CD4-positive, alpha-beta T cell treated with Interleukin-21 for 1 hour (primary cell): ENCODE results near the gene IQGAP3.

Experiments
- DNase-seq: peaks from one replicate; pipeline ENCODE4 v3.0.0-alpha.2; 2020

IQGAP3 gene

DNA sequence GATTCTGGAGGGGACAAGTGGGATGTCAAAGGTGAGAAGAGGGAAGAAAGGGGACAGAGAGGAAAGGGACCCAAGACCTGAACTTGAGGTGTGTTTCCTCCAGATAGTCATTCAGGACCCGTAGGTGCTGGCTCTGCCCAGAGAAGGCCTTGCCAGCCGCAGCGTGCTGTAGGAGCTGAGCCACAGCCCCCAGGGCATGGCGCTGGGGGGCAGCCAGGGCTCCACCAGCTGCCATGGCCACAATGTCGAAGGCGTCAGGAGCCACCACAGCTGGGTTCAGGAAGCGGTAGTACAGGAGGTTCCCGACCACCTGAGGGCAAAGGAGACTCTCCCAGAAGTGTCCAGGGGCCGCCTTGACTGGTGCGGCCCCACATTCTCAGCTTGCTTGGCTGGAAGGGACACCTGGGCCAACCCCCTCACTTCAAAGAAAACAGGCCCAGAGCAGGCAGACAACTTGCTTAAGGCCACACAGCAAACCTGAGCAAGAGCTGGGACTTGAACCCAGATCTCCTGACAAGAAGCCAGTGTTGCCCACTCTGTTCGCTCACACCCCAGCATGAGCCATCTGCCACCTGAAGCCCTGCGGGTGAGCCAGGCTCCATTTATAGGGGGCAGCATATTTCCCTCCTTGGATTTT lies 37.8 kb downstream of the IQGAP3 start:
- no peak for DNase-seq

DNA sequence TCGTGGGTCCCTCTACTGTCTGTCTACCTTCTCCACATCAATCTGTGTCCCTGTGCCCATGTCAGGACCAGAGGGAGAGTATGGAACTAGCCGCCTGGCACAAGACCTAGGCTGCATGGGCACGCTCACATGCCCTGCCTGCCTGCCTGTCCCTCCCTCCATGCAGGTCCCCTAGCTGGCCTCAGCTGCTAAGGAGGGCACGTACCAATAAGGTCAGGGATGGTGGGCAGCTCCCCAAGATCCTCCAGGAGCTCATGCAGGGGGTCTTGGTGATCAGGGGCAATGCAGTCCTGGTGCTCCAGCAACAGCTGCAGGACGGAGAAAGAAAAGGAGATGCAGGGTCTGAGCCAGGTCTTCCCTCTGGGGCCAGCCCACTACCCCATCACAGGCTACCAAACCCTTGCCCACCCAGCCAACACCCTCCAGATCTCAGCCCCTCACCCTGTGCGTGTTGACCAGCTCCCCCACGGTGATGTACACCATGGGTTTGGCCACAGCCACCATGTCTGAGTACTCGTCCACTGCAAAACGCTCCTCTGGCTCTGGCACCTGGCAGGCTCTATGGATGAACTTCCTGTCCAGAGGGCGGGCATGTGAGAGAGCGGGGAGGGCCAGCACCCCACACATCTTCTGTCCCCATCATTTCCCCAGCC lies 38.7 kb downstream of the IQGAP3 start:
- no peak for DNase-seq

DNA sequence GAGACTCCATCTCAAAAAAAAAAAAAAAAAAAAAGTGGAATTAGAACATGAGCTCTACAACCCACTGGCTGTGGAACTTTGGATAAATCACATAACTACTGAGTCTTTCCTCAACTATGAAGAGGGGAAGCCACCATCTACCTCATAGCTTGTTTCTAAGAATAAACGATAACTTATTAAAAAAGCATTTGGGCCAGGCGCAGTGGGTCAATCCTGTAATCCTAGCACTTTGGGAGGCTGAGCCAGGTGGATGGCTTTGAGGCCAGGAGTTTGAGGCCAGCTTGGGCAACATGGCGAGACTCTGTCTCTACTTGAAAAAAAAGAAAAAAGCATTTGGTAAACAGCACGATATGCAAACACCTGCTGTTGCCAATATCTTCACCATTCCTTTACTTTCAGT lies 40.0 kb downstream of the IQGAP3 start:
- DNase-seq = no peak

DNA sequence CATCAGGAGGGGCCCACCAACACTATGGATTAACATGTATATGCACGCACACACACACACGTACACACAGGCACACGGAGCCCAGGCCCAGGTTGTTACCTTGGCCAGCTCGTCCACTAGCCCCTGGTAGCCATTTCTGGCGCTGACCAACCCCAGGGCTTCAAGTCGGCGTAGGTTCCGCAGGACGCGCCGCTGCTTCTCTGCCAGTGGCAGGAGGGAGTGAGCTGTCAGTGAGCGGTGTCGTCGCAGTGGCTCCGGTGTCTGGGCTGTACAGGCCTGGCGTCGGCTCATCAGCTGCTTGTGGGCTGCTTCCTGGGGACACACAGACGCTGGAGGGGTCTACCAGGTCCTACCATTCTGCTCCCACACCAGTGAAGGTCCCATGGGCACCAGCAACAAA lies 42.4 kb downstream of the IQGAP3 start:
- DNase-seq = no peak

DNA sequence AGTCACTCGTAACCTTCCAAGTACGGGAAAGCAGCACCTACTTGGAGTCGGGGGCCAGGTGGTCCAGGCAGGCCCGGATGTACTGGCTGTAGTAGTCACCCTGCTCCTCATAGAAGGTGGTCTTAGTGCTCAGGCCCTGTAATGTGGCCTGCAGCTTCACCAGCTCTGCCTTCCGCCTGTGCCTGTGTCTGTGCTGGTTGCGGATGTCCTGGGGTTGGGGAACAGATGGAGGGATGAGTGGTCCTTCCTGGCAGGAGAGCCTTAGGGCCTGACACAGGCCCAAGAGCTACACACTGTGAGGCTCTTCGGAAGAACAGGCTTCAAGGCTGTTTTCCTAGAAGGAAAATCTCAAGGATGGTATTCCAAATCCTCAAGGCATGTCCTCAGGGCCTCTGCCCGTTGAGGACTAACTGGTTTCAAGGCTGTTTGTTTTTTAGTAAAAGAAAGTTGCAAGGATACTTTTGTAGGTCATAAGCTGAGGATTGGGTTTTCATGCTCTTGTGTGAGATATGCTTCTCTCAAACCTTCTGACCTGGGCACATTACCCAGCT lies 43.4 kb downstream of the IQGAP3 start:
- DNase-seq = no peak

DNA sequence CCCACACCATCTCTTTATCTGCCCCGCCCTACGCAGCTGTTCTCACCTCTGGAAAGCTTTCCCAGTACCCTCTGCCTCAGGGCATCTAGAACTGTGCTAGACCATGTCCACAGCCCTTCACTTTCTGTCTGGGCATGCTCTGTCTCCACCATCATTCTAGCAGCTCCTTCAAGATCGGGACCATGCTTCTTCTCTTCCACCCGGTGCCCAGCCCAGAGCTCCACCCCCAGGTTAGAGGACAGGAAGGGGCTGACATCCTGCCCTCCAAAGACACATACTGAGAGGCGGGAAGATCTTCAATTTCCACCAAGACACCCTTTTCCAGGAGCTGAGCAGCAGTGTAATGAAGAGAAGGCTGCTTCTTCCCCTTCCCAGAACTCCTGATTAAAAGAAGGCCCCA lies 44.1 kb downstream of the IQGAP3 start:
- DNase-seq = no peak

DNA sequence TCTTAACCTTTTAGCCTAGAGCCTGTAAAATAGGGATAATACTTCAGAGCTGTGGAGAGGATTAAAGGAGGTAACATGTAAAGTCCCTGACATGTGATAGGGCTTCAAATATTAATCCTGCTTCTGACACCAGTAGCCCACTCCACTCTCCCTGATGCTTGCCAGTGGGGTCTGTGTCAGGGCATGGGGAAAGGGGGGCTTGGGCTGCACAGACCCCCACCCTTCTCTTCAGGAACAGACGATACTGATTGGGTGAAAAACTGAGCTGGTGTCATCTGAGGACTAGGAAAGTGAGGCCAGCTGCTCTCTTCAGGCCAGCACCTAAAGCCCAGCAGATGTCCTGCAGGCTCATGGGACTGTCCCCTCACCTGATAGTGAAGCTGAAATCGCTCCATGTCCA lies 44.8 kb downstream of the IQGAP3 start:
- DNase-seq = no peak

DNA sequence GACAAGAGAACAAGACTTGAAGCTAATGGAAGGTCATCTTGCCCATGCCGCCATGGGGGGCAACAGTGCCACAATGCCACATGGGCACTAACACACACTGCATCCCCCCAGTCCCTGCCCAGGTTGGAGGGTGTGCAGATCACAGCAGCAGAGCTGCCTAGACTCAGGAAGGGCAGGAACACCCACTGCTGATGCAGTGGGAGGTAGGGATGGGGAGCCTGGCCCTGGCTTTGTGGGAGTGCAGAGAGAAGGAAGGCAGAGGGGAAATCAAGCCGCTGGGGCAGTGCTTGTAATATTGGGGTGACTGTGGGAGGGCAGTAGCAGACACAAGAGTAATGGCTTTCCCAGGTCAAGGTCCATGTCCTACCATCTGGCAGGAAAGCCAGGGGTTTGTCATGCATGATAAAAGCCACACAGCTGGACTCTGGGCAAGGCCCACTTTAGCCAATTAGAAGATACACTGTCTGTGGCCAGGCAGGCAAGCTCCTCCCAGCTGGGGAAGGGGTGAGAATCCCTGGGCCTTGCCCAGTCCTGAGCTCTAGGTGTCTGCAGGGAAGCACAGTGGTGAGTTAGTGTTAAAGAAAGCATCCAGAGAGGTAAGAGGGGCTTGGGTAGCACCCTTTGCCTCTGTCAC lies 46.4 kb downstream of the IQGAP3 start:
- no peak for DNase-seq

DNA sequence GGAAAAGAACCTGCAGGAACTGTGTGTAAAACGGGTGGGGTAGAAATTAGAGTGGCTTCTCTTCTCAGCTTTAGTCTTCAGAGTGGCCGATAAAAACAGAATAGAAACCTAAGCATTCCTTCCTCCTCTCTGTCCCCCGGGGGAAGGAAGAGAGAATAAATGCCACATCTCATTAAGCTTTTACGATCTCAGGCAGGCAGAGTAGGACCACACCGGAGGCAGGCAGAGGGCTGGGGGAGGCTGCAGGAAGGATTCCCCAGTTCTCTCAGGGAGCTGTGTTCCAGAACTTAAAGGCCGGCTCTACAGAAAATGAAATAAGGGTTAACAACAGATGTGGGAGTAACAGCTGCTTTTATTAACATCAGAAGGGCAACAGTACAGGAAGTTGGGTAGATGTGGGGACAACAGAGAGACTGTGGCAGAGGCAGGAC lies 47.3 kb downstream of the IQGAP3 start:
- no peak for DNase-seq

DNA sequence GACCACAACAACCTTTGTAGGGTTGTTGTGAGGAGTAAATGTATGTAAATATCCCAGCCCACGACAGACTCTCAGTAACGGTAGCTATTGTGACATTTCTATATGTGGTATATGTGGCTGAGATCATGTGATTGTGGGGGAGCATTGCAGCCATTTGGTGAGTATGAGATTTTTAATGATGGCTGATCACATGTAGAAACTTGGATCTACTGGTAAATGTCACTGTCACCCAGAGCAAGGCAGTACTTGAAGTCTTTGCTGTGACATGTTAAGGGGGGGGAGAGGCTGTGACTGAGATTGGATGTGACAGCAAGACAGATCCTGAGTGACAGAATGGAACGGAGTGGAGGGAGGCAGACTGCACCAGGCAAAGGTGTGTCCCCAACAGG lies 47.9 kb downstream of the IQGAP3 start:
- peak; percentile 29 for DNase-seq

DNA sequence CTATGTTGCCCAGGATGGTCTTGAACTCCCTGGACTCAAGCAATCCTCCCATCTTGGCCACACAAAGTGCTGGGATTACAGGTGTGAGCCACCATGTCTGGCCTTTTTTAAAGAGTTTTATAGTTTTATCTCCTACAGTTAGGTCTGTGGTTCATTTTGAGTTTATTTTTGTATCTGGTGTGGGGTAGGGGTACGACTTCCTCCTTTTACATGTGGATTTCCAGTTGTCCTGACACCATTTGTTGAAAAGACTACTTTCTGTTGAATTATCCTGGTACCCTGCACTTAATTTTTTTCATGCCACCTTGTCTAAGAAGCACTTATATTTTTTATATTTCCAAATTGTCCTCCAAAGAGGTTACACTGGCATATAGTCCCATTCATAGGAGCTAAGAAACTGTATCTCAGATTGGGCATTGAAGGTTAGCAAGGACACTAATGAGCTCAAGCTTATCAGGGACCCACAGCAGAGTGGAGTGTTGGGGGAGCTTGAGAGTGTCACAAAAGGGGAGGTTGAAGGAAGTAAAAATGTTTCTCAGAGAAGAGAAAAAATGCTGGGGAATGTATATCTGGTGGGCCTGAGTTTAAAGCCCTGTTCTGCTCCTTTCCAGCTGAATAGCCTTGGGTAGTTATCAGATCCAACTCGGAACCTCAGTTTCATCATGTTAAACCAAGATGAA lies 48.4 kb downstream of the IQGAP3 start:
- DNase-seq = no peak

DNA sequence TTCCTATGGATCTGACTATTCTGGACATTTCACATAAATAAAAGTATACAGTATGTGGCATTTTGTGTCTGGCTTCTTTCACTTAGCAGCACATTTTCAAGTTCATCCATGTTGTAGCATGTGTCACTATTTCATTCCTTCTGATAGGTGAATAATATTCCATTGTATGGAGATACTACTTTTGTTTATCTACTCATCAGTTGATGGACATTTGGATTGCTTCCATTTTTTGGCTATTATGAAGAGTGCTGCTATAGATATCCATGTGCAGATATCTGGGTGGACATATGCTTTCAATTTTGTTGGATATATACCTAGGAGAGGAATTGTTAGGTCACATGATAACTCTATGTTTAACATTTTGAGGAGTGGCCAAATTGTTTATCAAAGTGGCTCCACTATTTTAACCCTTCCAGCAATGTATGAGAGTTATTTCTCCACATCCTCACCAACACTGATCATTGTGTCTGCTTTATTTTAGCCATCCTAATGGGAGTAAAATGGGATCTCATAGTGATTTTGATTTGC lies 49.9 kb downstream of the IQGAP3 start:
- no peak for DNase-seq

DNA sequence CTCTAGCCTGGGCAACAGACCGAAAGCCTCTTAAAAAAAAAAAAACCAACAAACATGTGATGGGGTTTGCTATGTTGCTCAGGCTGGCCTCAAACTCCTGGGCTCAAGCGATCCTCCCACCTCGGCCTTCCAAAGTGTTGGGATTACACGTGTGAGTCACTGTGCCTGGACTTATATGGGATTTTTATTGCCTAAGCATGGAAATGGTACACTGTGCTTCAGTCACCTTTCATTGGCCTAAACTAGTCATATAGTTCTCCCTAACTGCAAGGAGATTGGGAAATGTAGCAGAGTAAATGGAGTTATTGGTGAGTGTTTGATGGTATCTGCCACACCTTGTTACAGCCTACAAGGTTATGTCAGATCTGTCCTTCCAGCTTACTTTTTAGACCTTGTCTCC lies 54.6 kb downstream of the IQGAP3 start:
- DNase-seq = no peak

DNA sequence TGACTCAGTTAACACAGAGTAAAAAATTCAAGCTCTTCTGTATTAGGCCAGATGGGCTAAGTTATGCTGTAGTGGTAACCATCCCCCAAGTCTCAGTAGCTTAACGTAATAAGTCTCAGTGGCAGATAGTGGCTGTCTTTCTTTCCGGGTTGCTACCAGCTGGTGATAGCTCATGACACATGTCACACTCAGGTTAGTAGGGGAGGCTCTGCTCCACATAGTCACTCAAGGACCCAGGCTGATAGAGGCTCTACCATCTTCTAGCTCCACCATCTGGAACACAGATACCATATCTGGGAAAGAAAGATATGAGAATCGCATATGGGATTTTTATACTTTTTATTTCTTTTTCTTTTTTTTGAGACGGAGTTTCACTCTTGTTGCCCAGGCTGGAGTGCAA lies 55.5 kb downstream of the IQGAP3 start:
- no peak for DNase-seq

DNA sequence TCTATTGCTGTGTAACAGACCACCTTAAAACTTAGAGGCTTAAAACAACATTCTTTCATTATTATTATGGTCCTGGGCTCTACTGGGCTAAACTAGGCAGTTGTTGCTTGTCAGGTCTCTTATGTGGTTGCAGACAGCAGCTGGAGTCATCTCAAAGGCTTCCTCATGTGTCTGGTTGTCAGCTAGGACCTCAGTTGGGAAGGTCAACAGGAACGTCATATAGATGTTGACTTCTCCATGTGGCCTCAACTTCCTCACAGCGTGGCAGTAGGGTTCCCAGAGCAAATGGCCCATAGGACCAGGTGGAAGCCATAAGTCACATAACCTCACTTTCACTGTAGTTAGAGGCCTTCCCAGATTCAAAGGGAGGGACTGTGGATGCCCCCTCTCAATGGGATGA lies 56.4 kb downstream of the IQGAP3 start:
- DNase-seq = no peak

DNA sequence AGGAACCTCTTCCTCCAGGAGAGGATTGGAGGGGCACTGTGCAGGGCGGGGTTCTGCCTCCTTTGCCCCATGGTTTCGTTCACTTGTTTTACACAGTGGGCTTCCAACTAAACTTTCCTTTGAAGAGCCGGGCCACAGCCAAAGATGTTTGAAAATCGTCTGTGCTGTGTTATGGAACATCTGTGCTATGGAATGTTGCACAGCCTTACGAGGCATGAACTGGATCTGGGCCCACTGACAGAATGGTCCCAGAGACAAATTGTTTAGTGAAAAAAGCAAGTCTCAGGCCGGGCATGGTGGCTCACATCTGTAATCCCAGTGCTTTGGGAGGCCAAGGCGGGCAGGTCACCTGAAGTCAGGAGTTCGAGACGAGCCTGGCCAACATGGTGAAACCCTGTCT lies 59.2 kb downstream of the IQGAP3 start:
- DNase-seq = no peak

DNA sequence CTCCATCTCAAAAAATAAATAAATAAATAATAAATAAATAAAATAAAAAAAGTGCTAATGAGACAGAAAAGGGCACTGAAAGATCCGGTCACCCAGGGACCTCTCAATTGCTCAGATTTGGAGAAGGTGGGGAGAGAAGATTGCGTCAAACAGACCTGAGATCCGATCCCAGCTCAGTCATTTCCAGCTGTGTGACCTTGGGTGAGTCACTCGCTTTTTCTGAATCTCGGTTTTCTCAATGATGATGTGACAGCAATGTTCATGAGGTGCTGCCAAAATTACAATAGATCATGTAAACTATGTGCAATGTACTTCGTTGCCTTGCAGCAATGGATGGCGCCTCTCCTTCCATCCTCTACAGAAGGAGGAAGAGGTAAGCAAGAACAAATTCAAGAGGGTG lies 60.7 kb downstream of the IQGAP3 start:
- DNase-seq = no peak

DNA sequence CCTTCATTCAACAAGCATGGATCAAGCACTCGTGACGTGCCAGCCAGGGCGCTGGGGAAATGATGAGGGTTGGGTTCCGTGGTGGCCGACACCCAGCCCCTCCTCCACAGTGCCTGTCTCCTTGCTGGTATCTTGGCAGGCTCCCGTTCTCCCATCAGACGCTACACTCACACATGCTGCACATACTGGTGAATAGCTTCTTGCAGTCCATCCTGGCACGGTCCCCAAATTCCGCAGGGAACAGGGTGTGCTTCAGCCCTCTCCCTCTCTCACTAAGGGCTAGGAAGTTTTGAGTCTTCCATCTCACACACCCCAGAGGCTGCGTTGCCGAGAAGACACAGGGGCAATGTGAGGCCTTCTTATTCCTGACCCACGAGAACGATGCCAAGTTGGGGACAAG lies 61.7 kb downstream of the IQGAP3 start:
- no peak for DNase-seq

DNA sequence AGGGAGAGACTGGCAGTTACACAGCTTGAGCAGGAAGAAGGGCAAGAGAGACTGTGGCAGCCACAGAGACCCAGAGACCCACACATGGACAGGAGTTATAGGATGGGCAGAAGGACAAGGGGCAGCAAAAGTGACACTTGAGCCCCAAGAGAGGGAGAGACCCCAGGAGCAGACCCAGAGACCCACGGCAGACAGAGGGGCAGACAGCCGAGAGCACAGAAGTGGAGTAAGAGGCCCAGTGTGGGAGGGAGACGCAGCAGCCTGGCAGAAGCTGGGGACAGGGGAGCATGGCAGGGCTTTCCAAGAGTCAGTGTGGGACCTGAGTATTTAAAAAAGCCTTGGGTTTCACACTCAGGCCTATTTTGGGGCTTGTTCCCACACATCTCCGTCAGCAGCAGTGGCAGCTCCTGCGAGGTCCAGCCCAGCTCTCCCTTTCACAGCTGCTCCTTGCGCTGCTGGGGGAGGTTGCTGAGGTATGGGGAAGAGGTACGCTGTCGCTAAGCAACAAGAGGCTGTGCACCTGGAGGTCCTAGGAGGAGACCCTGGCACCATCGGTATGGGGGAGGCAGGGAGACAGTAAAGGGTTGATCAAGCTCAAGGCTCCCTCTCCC lies 62.8 kb downstream of the IQGAP3 start:
- DNase-seq = no peak

DNA sequence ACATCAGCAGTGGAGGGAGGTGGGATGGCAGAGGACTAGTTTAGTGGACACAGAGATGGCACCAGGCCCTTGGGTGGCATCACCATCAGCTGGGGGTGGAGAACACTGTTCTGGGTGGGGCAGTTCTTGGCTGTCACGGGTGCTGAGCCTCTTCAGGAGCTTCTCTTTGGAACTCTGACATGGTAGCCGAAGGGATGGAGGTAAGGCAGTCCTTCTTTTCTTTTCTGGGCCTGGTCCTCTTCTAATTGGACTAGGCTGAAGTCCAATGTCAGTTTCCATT lies 63.5 kb downstream of the IQGAP3 start:
- DNase-seq = no peak

DNA sequence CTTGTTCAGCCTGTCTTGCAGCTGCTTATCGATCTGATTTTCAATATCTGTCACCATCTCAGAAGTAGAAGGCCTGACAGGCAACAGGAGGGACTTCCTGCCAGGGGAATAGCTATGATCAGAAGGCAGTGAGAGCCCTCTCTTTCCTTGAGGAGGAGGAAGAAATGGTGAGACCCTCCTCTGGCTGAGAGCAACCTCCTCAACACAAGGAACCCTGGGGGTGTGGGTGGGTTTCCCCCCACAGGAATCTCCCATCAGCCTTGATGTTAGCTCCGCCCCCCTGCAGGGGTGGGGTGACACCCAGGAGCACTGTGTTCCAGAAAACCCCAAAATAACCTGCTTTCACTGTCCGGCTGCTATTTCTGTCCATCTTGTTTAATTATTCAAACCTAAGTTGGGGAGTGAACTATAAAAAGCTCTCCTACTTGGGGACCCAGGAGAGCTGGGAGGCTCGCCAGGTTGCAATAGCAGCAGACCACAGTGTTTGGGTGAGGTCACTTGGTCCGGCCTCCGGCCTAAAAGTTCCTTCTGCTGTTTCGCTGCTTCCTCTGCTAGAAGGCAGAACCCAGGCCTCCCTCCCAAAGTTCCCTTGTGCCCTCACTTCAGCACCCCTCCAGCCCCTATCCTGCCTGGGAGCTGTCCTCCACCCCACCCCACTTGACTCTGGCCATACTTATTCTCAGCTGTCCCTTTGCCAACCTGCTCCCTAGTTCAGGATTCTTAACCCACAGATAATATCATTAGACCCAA lies 64.0 kb downstream of the IQGAP3 start:
- peak; percentile 48 for DNase-seq

DNA sequence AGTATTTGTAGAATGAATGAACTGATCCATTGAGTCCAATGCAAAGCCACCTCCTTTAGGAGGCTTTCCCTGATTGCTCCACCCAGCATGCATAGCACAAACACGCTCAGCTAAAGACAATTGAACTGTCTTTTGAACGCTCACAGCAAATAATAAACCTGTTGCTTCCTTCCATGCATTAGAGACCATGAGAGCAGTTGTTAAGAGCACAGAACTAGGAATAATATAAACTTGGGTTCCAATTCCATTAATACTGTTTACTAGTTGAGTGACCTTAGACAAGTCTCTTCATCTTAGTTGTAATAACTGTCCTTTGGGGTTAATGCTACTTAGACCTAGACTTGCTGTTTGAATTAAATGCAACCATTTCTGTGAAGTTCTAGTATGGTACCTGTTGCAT lies 65.9 kb downstream of the IQGAP3 start:
- DNase-seq = no peak
